ENCODE results near the gene STK11IP. TPM values are rescaled to one million over a fixed set of nuclear protein-coding genes. Genes with fewer than 3 reads are reported as not detected.

The STK11IP gene
- total RNA-seq, 1 experiment from 2014 or later, result 40.6 TPM

DNA sequence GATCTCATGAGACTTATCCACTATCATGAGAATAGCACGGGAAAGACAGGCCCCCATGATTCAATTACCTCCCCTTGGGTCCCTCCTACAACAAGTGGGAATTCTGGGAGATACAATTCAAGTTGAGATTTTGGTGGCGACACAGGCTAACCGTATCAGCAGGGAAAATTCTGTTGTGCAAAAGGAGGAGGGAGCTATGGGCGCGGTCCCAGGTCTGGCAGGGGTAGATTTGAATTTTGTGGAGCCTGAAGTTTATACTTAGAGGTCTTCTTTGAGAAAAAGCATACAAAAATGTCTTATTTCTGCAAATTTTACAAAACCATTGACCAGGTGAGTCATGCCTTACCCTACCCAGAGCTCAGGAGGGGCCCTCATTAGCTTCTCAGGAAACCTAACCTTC, 66.4 kb downstream of the STK11IP start:
- Histone ChIP-seq H2AFZ (no peak overlapping the region), H3K9me3 (ENCODE audit: insufficient read depth, low read depth) (peaks cover 7% of the 10 kb centered on the region; the same call in 1 of the 2 replicates), H3K27me3 (ENCODE audit: insufficient read depth, low read depth) (no peaks in the 10 kb centered on the region), H3K9me2 (ENCODE audit: insufficient read depth) (no peaks in the 10 kb centered on the region), H3K4me2 (no peak overlapping the region), H3F3A (ENCODE audit: insufficient read depth, low read depth) (peaks cover 34% of the 10 kb centered on the region), H3K4me3 (no peak overlapping the region), H4K20me1 (ENCODE audit: insufficient read depth) (no peaks in the 10 kb centered on the region), H3K27ac (no peak overlapping the region), H3K36me3 (ENCODE audit: low read depth) (no peaks in the 10 kb centered on the region), H3K4me1 (replicated peaks; ENCODE audit: insufficient read depth) (peaks cover 29% of the 10 kb centered on the region), H3K79me2 (ENCODE audit: low read depth) (no peaks in the 10 kb centered on the region)
- TF ChIP-seq, protein P1, sequence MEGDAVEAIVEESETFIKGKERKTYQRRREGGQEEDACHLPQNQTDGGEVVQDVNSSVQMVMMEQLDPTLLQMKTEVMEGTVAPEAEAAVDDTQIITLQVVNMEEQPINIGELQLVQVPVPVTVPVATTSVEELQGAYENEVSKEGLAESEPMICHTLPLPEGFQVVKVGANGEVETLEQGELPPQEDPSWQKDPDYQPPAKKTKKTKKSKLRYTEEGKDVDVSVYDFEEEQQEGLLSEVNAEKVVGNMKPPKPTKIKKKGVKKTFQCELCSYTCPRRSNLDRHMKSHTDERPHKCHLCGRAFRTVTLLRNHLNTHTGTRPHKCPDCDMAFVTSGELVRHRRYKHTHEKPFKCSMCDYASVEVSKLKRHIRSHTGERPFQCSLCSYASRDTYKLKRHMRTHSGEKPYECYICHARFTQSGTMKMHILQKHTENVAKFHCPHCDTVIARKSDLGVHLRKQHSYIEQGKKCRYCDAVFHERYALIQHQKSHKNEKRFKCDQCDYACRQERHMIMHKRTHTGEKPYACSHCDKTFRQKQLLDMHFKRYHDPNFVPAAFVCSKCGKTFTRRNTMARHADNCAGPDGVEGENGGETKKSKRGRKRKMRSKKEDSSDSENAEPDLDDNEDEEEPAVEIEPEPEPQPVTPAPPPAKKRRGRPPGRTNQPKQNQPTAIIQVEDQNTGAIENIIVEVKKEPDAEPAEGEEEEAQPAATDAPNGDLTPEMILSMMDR (conservative IDR thresholded peaks at IDR 0.05), result no peak
- no peak for TF ChIP-seq EZH2 (IDR thresholded peaks at IDR 0.05; ENCODE audit: low read depth)
- no peak for DNase-seq
- no TSS peak for BruUV-seq (replicated peaks)
- intact Hi-C loops (cut with micrococcal nuclease; ENCODE audit: unreplicated experiment), result no loop called here
- ChIA-PET CTCF (no interaction called here), POLR2A (ENCODE audit: unreplicated experiment) (no interaction called here)

DNA sequence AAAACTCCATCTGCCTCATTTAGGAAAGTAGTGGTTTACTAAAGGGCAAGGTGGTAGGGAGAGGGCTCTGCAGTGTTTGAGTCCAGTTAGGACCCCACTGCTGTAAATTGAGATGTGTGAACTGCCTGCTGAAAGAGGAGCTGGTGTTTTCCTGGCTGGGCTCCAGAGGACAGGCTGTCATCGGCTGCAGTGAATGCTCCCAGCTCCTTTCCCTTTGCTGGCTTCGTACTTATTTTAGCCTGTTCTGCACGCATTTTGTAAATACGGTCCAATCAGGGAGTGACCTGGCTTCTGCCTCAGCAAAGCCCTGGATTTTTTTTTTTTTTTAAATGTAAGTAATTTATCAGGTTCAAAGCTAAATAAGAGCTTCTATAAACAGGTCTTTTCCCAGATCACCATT, 67.3 kb downstream of the STK11IP start:
- no peak for DNase-seq
- H3K9me3 ChIP-seq (ENCODE audit: insufficient read depth, low read depth), result peaks cover 4% of the 10 kb centered on the region; the same call in 1 of the 2 replicates
- no peaks in the 10 kb centered on the region for H3K36me3 ChIP-seq (ENCODE audit: low read depth)
- H3K4me2 ChIP-seq, result no peak overlapping the region
- H3K27ac ChIP-seq, result no peak overlapping the region
- TF ChIP-seq, protein P1 (conservative IDR thresholded peaks at IDR 0.05), result no peak
- H3K4me3 ChIP-seq, result no peak overlapping the region
- BruUV-seq (replicated peaks), result no TSS peak
- H3F3A ChIP-seq (ENCODE audit: insufficient read depth, low read depth), result peaks cover 34% of the 10 kb centered on the region
- peaks cover 29% of the 10 kb centered on the region for H3K4me1 ChIP-seq (replicated peaks; ENCODE audit: insufficient read depth)
- POLR2A ChIA-PET (ENCODE audit: unreplicated experiment), result no interaction called here
- CTCF ChIA-PET, result no interaction called here
- H3K9me2 ChIP-seq (ENCODE audit: insufficient read depth), result no peaks in the 10 kb centered on the region
- H3K79me2 ChIP-seq (ENCODE audit: low read depth), result no peaks in the 10 kb centered on the region
- no peaks in the 10 kb centered on the region for H3K27me3 ChIP-seq (ENCODE audit: insufficient read depth, low read depth)
- H2AFZ ChIP-seq, result no peak overlapping the region
- intact Hi-C loops (cut with micrococcal nuclease; ENCODE audit: unreplicated experiment), result no loop called here
- no peaks in the 10 kb centered on the region for H4K20me1 ChIP-seq (ENCODE audit: insufficient read depth)

DNA sequence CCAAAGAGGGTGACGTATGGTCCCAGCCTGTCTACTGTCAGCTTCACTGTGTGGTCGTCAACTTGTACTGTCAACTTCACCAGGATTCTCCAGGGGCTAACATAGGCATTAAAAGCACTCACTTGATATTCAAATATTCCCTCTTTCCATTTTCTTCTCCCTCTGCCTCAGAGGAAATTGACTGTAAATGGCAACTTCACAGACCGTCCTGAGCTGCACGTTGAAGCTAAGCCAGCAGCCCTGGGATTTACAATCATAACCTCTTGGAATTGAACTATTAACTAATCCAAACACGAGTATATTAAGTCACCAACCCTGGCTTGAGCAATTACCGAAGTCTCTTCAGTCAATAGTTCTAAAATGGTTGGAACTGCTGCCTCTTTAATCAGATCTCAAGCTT, 68.3 kb downstream of the STK11IP start:
- peaks cover 27% of the 10 kb centered on the region for H3K4me1 ChIP-seq (replicated peaks; ENCODE audit: insufficient read depth)
- intact Hi-C loops (cut with micrococcal nuclease; ENCODE audit: unreplicated experiment), result no loop called here
- no peak overlapping the region for H2AFZ ChIP-seq
- H3K36me3 ChIP-seq (ENCODE audit: low read depth), result no peaks in the 10 kb centered on the region
- no peaks in the 10 kb centered on the region for H3K9me2 ChIP-seq (ENCODE audit: insufficient read depth)
- H3K4me2 ChIP-seq, result no peak overlapping the region
- H4K20me1 ChIP-seq (ENCODE audit: insufficient read depth), result no peaks in the 10 kb centered on the region
- DNase-seq, result no peak
- peaks cover 3% of the 10 kb centered on the region; the same call in 1 of the 2 replicates for H3K9me3 ChIP-seq (ENCODE audit: insufficient read depth, low read depth)
- H3K4me3 ChIP-seq, result no peak overlapping the region
- no peak overlapping the region for H3K27ac ChIP-seq
- no peaks in the 10 kb centered on the region for H3K27me3 ChIP-seq (ENCODE audit: insufficient read depth, low read depth)
- TF ChIP-seq, protein P1 (conservative IDR thresholded peaks at IDR 0.05), result no peak
- TF ChIP-seq EZH2 (IDR thresholded peaks at IDR 0.05; ENCODE audit: low read depth), result no peak
- no peaks in the 10 kb centered on the region for H3K79me2 ChIP-seq (ENCODE audit: low read depth)
- ChIA-PET CTCF (no interaction called here), POLR2A (ENCODE audit: unreplicated experiment) (no interaction called here)
- BruUV-seq (replicated peaks), result no TSS peak
- peaks cover 30% of the 10 kb centered on the region for H3F3A ChIP-seq (ENCODE audit: insufficient read depth, low read depth)

Small RNA genes within 50 kb of the gene (microRNA-seq; reads per million reads assigned to microRNA genes)
- not detected for gene MIR3132 (ENCODE audit: borderline number of aligned reads, borderline replicate concordance)

Other genes starting within 250 kb of the STK11IP start
- gene DNPEP, start 209.9 kb upstream of the STK11IP start, total RNA-seq (2021), result 99.1 and 107 TPM in 2 replicates
- gene DES, start 179.5 kb upstream of the STK11IP start, total RNA-seq (2021), result 0.60 TPM in 1 of 2 replicates, not detected in the other
- 46.8 and 55.8 TPM in 2 replicates for gene SPEG, start 163.0 kb upstream of the STK11IP start, total RNA-seq (2021)
- gene GMPPA, start 99.0 kb upstream of the STK11IP start, total RNA-seq (2021), result 44.7 and 57.2 TPM in 2 replicates
- 0.22 and 0.30 TPM in 2 replicates for gene ASIC4, start 83.4 kb upstream of the STK11IP start, total RNA-seq (2021)
- gene CHPF, start 54.0 kb upstream of the STK11IP start, total RNA-seq (2021), result 78.2 and 89.7 TPM in 2 replicates
- gene TMEM198, start 53.8 kb upstream of the STK11IP start, total RNA-seq (2021), result 3.6 and 5.8 TPM in 2 replicates
- 110 and 161 TPM in 2 replicates for gene OBSL1, start 26.3 kb upstream of the STK11IP start, total RNA-seq (2021)
- 5.2 and 9.1 TPM in 2 replicates for gene INHA, start 25.5 kb upstream of the STK11IP start, total RNA-seq (2021)
- 7.3 and 9.0 TPM in 2 replicates for gene SLC4A3, start 29.8 kb downstream of the STK11IP start, total RNA-seq (2021)

Measured in PC-9 (cell line).